GM19351 (cell line): Measurements from ENCODE around the gene TSPAN4.
A peak's percentile ranks its signal among the peaks of the same experiment; 100 is the strongest.

Experiments
- ATAC-seq: cut with Tn5 transposase; IDR thresholded peaks from one replicate; pipeline ENCODE4 v1.9.1; 2021; ENCODE audit warnings: mild to moderate bottlenecking, moderate library complexity; ENCODE audit not compliant: unreplicated experiment

Gene TSPAN4

DNA sequence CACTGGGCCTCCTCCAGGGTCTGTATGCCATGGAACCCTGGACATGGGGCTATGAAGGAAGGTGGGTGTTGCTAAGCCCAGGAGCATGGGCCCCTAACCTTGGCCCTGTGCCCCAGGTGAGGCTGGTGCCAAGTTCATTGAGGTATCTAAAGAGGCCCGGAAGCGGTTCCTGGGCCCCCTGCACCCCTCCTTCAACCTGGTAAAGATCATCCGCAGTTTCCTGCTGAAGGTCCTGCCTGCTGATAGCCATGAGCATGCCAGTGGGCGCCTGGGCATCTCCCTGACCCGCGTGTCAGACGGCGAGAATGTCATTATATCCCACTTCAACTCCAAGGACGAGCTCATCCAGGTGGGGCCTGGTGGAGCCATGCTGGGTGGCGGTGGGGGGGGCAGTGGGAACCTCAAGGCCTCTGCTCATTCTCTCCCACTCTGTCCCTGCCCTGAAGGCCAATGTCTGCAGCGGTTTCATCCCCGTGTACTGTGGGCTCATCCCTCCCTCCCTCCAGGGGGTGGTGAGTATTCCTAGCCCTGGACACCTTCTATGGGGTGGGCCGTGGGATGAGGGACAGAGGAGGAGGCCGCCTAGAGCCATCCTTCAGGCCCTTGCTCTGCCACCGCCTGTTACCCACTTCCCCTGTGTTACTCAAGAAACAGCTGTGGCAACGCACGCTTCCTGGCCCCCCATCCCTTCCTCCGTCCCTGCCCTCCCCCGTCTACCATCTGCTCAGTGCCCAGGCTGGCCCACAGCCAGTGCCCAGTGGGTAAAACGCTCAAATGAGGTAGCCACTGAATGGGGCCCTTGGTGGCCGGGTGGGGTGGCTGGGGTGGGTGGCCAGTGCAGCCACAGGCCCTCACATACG, 20.9 kb upstream of the TSPAN4 start:
- no peak for ATAC-seq

DNA sequence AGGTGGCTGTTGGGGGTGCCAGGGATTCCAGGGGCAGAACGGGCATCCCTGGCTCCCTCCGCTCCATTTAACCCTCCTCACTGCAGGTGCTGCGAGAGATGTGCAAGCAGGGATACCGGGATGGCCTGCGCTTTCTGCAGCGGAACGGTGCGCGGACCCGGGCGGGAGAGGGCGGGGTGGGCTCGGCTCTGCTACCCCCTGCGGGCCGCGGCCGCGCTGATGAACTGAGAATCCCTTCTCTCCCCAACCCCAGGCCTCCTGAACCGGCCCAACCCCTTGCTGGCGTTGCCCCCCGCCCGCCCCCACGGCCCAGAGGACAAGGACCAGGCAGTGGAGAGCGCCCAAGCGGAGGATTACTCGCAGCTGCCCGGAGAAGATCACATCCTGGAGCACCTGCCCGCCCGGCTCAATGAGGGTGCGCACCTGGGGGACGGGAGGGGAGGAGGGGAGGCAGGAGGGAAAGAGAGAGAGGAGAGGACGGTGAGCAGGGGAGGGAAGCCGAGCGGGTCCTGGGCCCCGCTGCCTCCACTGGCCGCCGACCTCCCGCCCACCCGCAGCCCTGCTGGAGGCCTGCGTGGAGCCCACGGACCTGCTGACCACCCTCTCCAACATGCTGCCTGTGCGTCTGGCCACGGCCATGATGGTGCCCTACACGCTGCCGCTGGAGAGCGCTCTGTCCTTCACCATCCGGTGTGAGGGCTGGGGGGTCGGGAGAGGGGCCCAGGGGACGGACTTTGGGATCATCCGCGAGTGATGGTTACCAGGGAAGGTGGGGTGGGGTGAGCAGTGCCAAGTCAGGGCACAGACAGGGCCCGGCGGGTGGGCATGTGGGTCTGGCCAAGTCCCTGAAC, 19.0 kb upstream of the TSPAN4 start:
- no peak for ATAC-seq

GRCh38 chr11:824292-824880, 18.3 kb upstream of the TSPAN4 start:
- ATAC-seq, result no peak

- ATAC-seq, result no peak
Observed at GRCh38 chr11:824942-825341, 17.7 kb upstream of the TSPAN4 start.

GRCh38 chr11:825366-826226, 17.1 kb upstream of the TSPAN4 start:
- ATAC-seq, result no peak

DNA sequence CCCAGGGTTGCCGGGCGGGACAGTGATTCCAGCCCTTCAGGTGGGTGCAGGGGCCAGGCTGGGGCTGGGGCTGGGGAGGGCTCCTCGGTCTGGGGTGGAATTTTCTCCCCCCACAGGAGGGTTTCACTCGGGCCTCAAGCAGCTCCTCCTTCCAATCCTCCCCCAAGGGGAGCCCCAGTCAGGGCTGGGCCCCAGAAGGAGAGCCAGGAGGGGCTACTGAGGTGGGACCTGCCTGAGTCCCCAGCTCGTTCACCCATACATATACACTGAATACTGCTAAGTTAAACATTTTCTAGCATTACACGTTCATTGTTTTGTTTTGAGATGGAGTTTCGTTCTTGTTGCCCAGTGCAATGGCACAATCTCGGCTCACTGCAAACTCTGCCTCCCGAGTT, 16.4 kb upstream of the TSPAN4 start:
- no peak for ATAC-seq

DNA sequence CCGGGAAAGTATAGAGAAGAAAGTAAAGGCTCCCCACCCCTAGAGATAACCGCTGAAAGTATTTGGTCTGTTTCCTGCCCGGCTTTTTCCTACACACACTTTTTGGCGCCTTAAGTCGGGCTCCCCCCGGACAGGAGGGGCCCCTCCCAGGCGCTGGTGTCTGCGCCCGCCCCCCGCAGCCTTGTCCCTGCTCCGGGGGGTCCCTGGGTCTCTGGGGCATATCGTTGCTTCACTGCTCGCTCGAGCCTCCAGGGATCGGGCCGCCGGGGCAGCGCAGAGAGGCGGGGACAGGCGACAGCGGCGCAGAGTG, 15.9 kb upstream of the TSPAN4 start:
- ATAC-seq, result peak; percentile 12

DNA sequence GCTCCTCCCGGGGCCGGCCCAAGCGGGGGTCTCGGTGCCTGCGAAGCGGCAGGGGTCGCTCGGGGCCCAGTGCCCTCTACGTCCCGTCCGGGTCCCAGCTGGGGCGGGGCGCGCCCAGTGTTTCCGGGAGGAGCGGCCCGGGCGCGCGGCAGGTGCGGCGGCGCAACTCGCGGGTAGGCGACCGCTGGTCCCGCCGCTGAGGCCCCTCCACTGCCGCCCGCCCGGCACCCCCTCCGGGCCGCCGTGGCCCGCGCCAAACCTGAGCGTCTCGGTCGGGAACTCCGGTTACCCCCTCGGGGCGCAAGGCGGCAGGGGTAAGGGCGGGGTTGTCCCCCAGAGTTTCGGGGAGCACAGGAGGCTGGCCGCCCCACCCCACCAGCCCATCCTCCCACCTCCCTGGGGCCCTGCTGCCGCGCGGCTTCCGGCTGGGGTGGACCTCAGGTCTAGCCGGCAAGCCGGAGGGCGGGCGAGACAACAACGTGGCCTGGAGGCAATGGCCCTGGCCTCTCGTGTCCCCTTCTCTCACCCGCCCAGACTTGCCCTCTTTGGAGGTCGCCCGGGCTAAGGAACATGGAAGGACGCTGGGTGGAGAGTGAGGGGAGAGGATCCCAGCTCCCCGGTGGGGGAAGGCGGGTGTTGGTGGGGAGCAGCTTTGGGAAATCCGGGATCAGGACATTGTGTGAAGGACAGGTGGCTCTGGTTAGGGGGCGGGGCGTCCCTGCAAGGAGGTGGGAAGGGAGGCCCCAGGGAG, 15.3 kb upstream of the TSPAN4 start:
- peak; percentile 41 for ATAC-seq

DNA sequence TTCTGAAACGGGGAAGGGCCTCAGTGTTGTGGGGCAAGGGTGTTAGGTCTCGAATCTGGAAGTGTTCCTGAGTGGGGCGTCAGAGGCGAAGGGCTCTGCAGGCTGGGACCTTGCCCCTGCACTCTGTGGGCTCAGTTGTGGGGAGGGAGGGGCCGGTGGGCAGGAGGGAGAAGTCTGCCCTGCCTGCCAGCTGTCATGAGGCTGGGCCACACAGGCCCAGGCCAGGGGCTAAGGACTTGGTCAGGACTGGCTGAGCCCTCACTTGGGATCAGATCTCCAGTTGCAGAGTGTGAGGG, 14.8 kb upstream of the TSPAN4 start, which contains the start of gene CRACR2B:
TSS of gene CRACR2B (plus strand) at position 23 of the 296 bp plus-strand sequence. CDS start 689 bp downstream, outside the sequence.
- ATAC-seq, result no peak

DNA sequence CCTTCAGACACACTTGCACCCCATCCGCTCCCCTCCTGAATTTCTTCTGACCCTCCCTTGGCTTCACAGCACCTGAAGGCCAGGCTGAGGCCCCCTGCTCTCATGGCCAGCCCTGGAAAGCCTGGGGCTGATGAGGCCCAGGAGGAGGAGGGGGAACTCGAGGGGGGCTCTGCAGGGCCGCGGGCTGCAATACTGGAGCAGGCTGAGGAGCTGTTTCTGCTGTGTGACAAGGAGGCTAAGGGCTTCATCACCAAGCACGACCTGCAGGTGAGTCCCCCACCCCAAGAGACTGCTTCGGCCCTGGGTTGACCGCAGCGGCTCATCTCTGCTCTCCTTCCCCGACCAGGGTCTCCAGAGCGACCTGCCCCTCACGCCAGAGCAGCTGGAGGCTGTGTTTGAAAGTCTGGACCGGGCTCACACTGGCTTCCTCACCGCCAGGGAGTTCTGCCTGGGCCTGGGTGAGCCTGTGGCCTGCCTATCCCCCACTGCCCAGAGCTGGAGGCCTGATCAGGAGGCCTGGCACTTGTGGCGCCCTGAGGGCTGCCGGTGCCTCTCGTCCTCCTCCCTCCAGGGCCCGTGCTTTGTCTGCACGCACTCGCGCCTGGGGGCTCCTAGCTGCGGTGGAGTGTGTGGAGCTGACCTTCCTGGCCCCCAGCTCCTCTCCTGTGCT, 14.0 kb upstream of the TSPAN4 start:
- no peak for ATAC-seq

- no peak for ATAC-seq
Observed at GRCh38 chr11:829176-829846, 13.3 kb upstream of the TSPAN4 start.

GRCh38 chr11:829847-830294, 12.8 kb upstream of the TSPAN4 start:
- peak; percentile 4 for ATAC-seq

GRCh38 chr11:830295-831117, 12.1 kb upstream of the TSPAN4 start:
- peak; percentile 44 for ATAC-seq

- ATAC-seq, result no peak
Observed at GRCh38 chr11:831118-831864, 11.4 kb upstream of the TSPAN4 start.

DNA sequence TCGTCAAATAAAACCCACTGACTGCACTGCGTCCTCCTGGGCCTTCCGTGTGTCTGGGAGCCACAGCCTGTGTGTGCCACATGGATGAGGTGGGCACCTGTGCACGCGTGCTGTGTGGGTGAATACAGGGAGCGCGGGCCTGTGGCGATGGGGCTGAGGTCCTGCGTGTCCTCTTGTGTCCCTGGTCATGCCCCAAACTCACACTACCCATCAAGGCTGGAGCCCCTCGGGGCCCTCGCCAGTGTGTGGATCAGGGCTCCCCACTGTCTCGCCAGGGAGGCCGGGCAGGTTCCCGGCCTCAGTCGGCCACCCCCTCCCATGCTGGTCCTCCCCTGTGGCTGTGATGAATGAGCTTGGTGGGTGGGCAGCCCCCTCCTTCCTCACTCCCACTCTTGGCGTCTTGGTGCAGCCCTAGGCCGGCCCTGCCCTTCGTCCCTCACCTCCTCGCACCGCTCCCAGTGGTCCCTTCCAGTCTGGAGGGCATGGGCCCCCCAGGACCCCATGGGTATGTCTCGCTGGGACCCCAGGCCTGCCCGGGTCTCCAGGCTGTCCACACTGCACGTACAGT, 10.6 kb upstream of the TSPAN4 start:
- ATAC-seq, result no peak

GRCh38 chr11:832529-833113, 10.0 kb upstream of the TSPAN4 start, which contains the start of gene CD151:
CD151 (plus strand) TSS chr11:832952; CDS start chr11:836070, 3,118 bp downstream.
- ATAC-seq, result peak; percentile 38
